HCT116 (cell line): ENCODE data around the gene NR2F1-AS1. TPM values are rescaled to one million over a fixed set of nuclear protein-coding genes. Genes with fewer than 3 reads are reported as not detected.

Experiments used
- ATAC-seq: fragments of 200-7000 bp; cut with Tn5 transposase; 2 replicates; pipeline ENCODE4 v1.9.1; 2020; ENCODE audit warnings: mild to moderate bottlenecking, moderate library complexity
- BruUV-seq: library from RNA; stranded (reverse); fragments of 400-500 nt; replicated peaks from 2 replicates; lab custom pipeline; 2021; lab: Mats Ljungman, UMichigan
- CTCF ChIA-PET: fragments of 300-600 bp; sonication (Branson Sonifier 250); formaldehyde crosslinking; loops from one replicate; lab custom pipeline; 2021; ENCODE audit warnings: antibody characterized with exemption; lab: Charles Lee
- POLR2A ChIA-PET: fragments of 300-600, 350-600 bp; sonication (Branson Sonifier 250); formaldehyde crosslinking; loops from one replicate; lab custom pipeline; 2021; ENCODE audit warnings: antibody characterized with exemption; lab: Charles Lee
- RAD21 ChIA-PET, 2 experiments: fragments of 300-600 bp; sonication (Branson Sonifier 250); formaldehyde crosslinking; loops; one replicate each; lab custom pipeline; 2023; ENCODE audit warnings: low total read pairs in 2 of 2; ENCODE audit not compliant: uncharacterized antibody in 2 of 2, unreplicated experiment in 2 of 2, low non-redundant PET in 1 of 2; lab: Charles Lee
- DNase-seq: peaks from one replicate; pipeline ENCODE4 v3.0.0-alpha.2; 2010; ENCODE audit warnings: low read depth, low spot score
- H2AFZ ChIP-seq: fragments of 200-600 bp; shearing (Covaris generic), sonication (generic); 2 replicates; pipeline ENCODE4 v1.6.1; 2017; ENCODE audit warnings: low read depth, mixed run types, mixed read lengths, antibody characterized with exemption, low read length; ENCODE audit not compliant: poor library complexity, severe bottlenecking
- H3K27ac ChIP-seq: 2 replicates; pipeline ENCODE4 v1.5.1; 2012; ENCODE audit warnings: low read depth, low read length
- H3K27me3 ChIP-seq: fragments of 200-600 bp; sonication (generic); 2 replicates; pipeline ENCODE4 v1.6.1; 2016; ENCODE audit warnings: mixed run types, low read length, mixed read lengths; ENCODE audit not compliant: insufficient read depth
- H3K36me3 ChIP-seq, 2 experiments: fragments of 200-500 bp in 1 of 2; fragments of 200-600 bp in 1 of 2; sonication (Bioruptor generic) in 1 of 2; sonication (generic) in 1 of 2; 2 replicates each; pipeline versions ENCODE4 v1.5.1 to v1.6.1; 2014 to 2016; ENCODE audit warnings: low read length in 2 of 2, inconsistent platforms in 1 of 2, mixed read lengths in 1 of 2, mixed run types in 1 of 2; ENCODE audit not compliant: insufficient read depth in 2 of 2, control insufficient read depth in 1 of 2
- H3K4me1 ChIP-seq, 2 experiments: fragments of 200-600 bp in 1 of 2; sonication (generic) in 1 of 2; 2 replicates each; pipeline versions ENCODE4 v1.5.1 to v1.6.1; 2012 to 2017; ENCODE audit warnings: low read length in 2 of 2, inconsistent platforms in 1 of 2, mild to moderate bottlenecking in 1 of 2, mixed read lengths in 1 of 2, mixed run types in 1 of 2, moderate library complexity in 1 of 2; ENCODE audit not compliant: insufficient read depth in 2 of 2, control insufficient read depth in 1 of 2
- H3K4me2 ChIP-seq: fragments of 200-600 bp; sonication (generic); 2 replicates; pipeline ENCODE4 v1.6.1; 2017; ENCODE audit warnings: mixed run types, low read length, mixed read lengths
- H3K4me3 ChIP-seq, 2 experiments: fragments of 200-600 bp in 1 of 2; sonication (generic) in 1 of 2; replicated peaks in 1 of 2; 2 replicates each; pipeline ENCODE4 v1.5.1; 2011 to 2016; ENCODE audit warnings: low read length in 2 of 2, control low read depth in 1 of 2, low read depth in 1 of 2, mild to moderate bottlenecking in 1 of 2, mixed read lengths in 1 of 2, mixed run types in 1 of 2
- H3K79me2 ChIP-seq: fragments of 200-600 bp; sonication (generic); 2 replicates; pipeline ENCODE4 v1.6.1; 2017; ENCODE audit warnings: mild to moderate bottlenecking, mixed run types, low read length, moderate library complexity, mixed read lengths; ENCODE audit not compliant: insufficient read depth
- H3K9ac ChIP-seq: fragments of 200-600 bp; sonication (generic); 2 replicates; pipeline ENCODE4 v1.6.1; 2016; ENCODE audit warnings: low read length, mixed read lengths
- H3K9me2 ChIP-seq: fragments of 200-600 bp; sonication (generic), shearing (Covaris generic); 2 replicates; pipeline ENCODE4 v1.6.1; 2017; ENCODE audit warnings: mixed run types, mild to moderate bottlenecking, moderate library complexity; ENCODE audit not compliant: insufficient read depth
- H3K9me3 ChIP-seq, 2 experiments: fragments of 200-500 bp in 1 of 2; fragments of 200-600 bp in 1 of 2; sonication (Bioruptor generic) in 1 of 2; sonication (generic) in 1 of 2; 2 replicates each; pipeline ENCODE4 v1.6.1; 2014 to 2017; ENCODE audit warnings: low read length in 2 of 2, mixed read lengths in 2 of 2, inconsistent platforms in 1 of 2, low read depth in 1 of 2, mild to moderate bottlenecking in 1 of 2, mixed run types in 1 of 2, moderate library complexity in 1 of 2; ENCODE audit not compliant: control insufficient read depth in 1 of 2, insufficient read depth in 1 of 2
- H4K20me1 ChIP-seq: fragments of 200-600 bp; sonication (generic), shearing (Covaris generic); 2 replicates; pipeline ENCODE4 v1.6.1; 2017; ENCODE audit warnings: mixed run types, mild to moderate bottlenecking, moderate library complexity; ENCODE audit not compliant: insufficient read depth
- EGR1 ChIP-seq: IDR thresholded peaks from 2 replicates; pipeline ENCODE4 v1.6.1; 2012; ENCODE audit warnings: low read depth
- ELF1 ChIP-seq: IDR thresholded peaks from 2 replicates; pipeline ENCODE4 v1.6.1; 2012; ENCODE audit warnings: low read depth, borderline replicate concordance
- EZH2 ChIP-seq: fragments of 200-600 bp; sonication (generic); IDR thresholded peaks from 2 replicates; pipeline ENCODE4 v1.6.1; 2017; ENCODE audit warnings: antibody characterized with exemption, mixed run types
- EZH2phosphoT487 ChIP-seq: fragments of 200-600 bp; IDR thresholded peaks from 2 replicates; pipeline ENCODE4 v1.6.1; 2018; ENCODE audit warnings: antibody characterized with exemption, borderline replicate concordance
- FOSL1 ChIP-seq: IDR thresholded peaks from 2 replicates; pipeline ENCODE4 v1.6.1; 2012; ENCODE audit warnings: low read depth
- POLR2AphosphoS5 ChIP-seq: IDR thresholded peaks from 2 replicates; pipeline ENCODE4 v1.6.1; 2011; ENCODE audit warnings: mild to moderate bottlenecking, low read depth, low read length, moderate library complexity
- RAD21 ChIP-seq: IDR thresholded peaks from 2 replicates; pipeline ENCODE4 v1.6.1; 2012; ENCODE audit warnings: low read depth, mild to moderate bottlenecking
- SIN3A ChIP-seq: IDR thresholded peaks from 2 replicates; pipeline ENCODE4 v1.6.1; 2012; ENCODE audit warnings: low read depth
- SP1 ChIP-seq: IDR thresholded peaks from 2 replicates; pipeline ENCODE4 v1.6.1; 2012; ENCODE audit warnings: low read depth
- intact Hi-C: fragments of 100-400 bp; cut with micrococcal nuclease; formaldehyde crosslinking; loops from 2 replicates; pipeline ENCODE4 v1.10.0; 2022
- total RNA-seq: library from RNA; stranded (reverse); gene quantifications from one replicate; pipeline ENCODE4 v1.2.1, GENCODE V29; 2021; ENCODE audit not compliant: unreplicated experiment
- TF ChIP-seq, protein P1 (sequence below): IDR thresholded peaks from 2 replicates; pipeline ENCODE4 v1.6.1; 2012; ENCODE audit warnings: low read depth
- TF ChIP-seq, protein P2 (sequence below): IDR thresholded peaks from 2 replicates; pipeline ENCODE4 v1.6.1; 2012
- TF ChIP-seq, protein P3 (sequence below), 3 experiments: fragments of 200-600 bp in 1 of 3; sonication (generic) in 1 of 3; IDR thresholded peaks in 2 of 3; conservative IDR thresholded peaks in 1 of 3; 2 replicates each; pipeline ENCODE4 v1.5.1; 2012 to 2017; ENCODE audit warnings: low read depth in 2 of 3, low read length in 2 of 3, antibody characterized with exemption in 1 of 3, borderline replicate concordance in 1 of 3, control low read depth in 1 of 3, mild to moderate bottlenecking in 1 of 3, mixed read lengths in 1 of 3, mixed run types in 1 of 3, moderate library complexity in 1 of 3; ENCODE audit not compliant: insufficient read depth in 1 of 3

The NR2F1-AS1 gene
- total RNA-seq, 1 experiment from 2014 or later: 20.1 TPM

DNA sequence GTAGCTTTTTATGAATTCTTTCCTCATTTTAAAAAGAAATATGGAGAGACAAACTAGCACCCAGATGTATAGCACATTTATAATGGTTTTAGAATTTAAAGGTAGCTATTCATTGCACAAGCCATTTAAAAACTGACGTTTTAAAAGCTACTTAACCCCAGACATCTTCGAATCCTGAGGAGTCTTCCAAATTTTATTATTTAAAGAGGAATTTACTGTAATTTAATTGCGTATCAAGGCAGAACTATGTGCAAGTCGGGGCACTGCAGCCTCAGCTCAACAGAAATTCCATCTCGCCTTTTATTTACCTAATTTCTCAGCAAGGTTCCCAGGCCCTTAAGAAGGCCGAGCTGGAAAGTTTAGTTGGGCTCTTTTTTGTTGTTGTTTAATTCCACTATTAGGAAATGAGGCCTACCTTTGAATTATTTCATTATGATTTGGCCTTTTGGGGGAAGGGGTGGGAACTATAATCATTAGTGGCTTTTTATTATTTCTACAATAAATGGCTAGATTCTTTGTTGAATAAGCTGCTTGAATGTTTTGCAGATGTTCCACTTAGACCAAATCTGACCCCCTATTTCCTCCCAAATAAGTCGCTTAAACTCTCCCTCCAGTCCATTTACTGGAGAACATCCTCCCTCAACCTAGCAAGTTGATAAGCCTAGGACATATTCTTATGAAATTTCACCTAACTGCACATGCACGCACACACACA lies 22.2 kb upstream of the NR2F1-AS1 start:
- Histone ChIP-seq H4K20me1 (no peaks in the 10 kb centered on the region), H3K27ac (no peak overlapping the region), H3K9me3 (no peaks in the 10 kb centered on the region), H3K4me1 (peaks cover 9 to 11% of the 10 kb centered on the region in 2 experiments; a peak in 2 of 4 replicates), H3K4me2 (no peak overlapping the region), H2AFZ (no peak overlapping the region), H3K9me2 (no peaks in the 10 kb centered on the region), H3K27me3 (peaks cover 12% of the 10 kb centered on the region), H3K79me2 (no peaks in the 10 kb centered on the region), H3K4me3 (no peak overlapping the region), H3K9ac (no peak overlapping the region), H3K36me3 (no peaks in the 10 kb centered on the region)
- ChIA-PET RAD21 (interaction anchor here in 1 of 2 experiments (0.6 kb wide), 1 partner anchor 20 kb away, joined by 3 read pairs; the partner anchor contains the start of gene NR2F1), CTCF (no interaction called here), POLR2A (no interaction called here)
- TF ChIP-seq, protein P1, sequence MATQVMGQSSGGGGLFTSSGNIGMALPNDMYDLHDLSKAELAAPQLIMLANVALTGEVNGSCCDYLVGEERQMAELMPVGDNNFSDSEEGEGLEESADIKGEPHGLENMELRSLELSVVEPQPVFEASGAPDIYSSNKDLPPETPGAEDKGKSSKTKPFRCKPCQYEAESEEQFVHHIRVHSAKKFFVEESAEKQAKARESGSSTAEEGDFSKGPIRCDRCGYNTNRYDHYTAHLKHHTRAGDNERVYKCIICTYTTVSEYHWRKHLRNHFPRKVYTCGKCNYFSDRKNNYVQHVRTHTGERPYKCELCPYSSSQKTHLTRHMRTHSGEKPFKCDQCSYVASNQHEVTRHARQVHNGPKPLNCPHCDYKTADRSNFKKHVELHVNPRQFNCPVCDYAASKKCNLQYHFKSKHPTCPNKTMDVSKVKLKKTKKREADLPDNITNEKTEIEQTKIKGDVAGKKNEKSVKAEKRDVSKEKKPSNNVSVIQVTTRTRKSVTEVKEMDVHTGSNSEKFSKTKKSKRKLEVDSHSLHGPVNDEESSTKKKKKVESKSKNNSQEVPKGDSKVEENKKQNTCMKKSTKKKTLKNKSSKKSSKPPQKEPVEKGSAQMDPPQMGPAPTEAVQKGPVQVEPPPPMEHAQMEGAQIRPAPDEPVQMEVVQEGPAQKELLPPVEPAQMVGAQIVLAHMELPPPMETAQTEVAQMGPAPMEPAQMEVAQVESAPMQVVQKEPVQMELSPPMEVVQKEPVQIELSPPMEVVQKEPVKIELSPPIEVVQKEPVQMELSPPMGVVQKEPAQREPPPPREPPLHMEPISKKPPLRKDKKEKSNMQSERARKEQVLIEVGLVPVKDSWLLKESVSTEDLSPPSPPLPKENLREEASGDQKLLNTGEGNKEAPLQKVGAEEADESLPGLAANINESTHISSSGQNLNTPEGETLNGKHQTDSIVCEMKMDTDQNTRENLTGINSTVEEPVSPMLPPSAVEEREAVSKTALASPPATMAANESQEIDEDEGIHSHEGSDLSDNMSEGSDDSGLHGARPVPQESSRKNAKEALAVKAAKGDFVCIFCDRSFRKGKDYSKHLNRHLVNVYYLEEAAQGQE: no peak
- TF ChIP-seq, protein P2, sequence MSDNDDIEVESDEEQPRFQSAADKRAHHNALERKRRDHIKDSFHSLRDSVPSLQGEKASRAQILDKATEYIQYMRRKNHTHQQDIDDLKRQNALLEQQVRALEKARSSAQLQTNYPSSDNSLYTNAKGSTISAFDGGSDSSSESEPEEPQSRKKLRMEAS: no peak
- TF ChIP-seq ELF1 (no peak), POLR2AphosphoS5 (no peak), FOSL1 (no peak), RAD21 (no peak), EGR1 (no peak), SIN3A (no peak), EZH2 (no peak), SP1 (no peak), EZH2phosphoT487 (no peak)
- TF ChIP-seq, protein P3, sequence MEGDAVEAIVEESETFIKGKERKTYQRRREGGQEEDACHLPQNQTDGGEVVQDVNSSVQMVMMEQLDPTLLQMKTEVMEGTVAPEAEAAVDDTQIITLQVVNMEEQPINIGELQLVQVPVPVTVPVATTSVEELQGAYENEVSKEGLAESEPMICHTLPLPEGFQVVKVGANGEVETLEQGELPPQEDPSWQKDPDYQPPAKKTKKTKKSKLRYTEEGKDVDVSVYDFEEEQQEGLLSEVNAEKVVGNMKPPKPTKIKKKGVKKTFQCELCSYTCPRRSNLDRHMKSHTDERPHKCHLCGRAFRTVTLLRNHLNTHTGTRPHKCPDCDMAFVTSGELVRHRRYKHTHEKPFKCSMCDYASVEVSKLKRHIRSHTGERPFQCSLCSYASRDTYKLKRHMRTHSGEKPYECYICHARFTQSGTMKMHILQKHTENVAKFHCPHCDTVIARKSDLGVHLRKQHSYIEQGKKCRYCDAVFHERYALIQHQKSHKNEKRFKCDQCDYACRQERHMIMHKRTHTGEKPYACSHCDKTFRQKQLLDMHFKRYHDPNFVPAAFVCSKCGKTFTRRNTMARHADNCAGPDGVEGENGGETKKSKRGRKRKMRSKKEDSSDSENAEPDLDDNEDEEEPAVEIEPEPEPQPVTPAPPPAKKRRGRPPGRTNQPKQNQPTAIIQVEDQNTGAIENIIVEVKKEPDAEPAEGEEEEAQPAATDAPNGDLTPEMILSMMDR (IDR thresholded peaks at IDR 0.05 in 2 of 3, conservative IDR thresholded peaks at IDR 0.05 in 1 of 3; ENCODE audit: borderline replicate concordance in 1 of 3, insufficient read depth in 1 of 3, low read depth in 2 of 3, low read length in 2 of 3): no peak
- no peak for DNase-seq
- BruUV-seq: no TSS peak
- ATAC-seq: no peak
- intact Hi-C loops: loop anchor here (10.0 kb wide), 2 partner anchors 292 to 1252 kb away; no protein-coding TSS in a partner anchor
